Vagina (tissue), 2 donors: ENCODE results near the gene KDM4C.
"Not testable (repeated sequence)": the region's sequence is repeated elsewhere in the genome, so short reads cannot be mapped to it uniquely, and the experiment has no call there.

Source experiments
- POLR2A ChIP-seq, 2 donors: fragments of 450-650 bp; IDR thresholded peaks; one replicate each; pipeline ENCODE4 v1.6.1; 2017; ENCODE audit warnings: antibody characterized with exemption in 2 of 2, mild to moderate bottlenecking in 2 of 2, moderate library complexity in 2 of 2
- POLR2AphosphoS5 ChIP-seq, 2 donors: sonication (generic); formaldehyde crosslinking; IDR thresholded peaks; one replicate each; pipeline ENCODE4 v1.9.0; 2017; ENCODE audit warnings: antibody characterized with exemption in 2 of 2, mild to moderate bottlenecking in 2 of 2, low read depth in 1 of 2; ENCODE audit not compliant: insufficient read depth in 1 of 2
- TF ChIP-seq, protein P1 (sequence below), 3 experiments: fragments of 450-650 bp in 2 of 3; fragments of 200-600 bp in 1 of 3; sonication (generic) in 1 of 3; IDR thresholded peaks; one replicate each; pipeline ENCODE4 v1.5.1; 2017 to 2019; ENCODE audit warnings: antibody characterized with exemption in 3 of 3, mild to moderate bottlenecking in 2 of 3, moderate library complexity in 2 of 3

- not testable (repeated sequence) for TF ChIP-seq POLR2AphosphoS5 (IDR thresholded peaks at IDR 0.05; ENCODE audit: insufficient read depth in 1 of 2, low read depth in 1 of 2); POLR2A (IDR thresholded peaks at IDR 0.05)
- TF ChIP-seq, protein P1, sequence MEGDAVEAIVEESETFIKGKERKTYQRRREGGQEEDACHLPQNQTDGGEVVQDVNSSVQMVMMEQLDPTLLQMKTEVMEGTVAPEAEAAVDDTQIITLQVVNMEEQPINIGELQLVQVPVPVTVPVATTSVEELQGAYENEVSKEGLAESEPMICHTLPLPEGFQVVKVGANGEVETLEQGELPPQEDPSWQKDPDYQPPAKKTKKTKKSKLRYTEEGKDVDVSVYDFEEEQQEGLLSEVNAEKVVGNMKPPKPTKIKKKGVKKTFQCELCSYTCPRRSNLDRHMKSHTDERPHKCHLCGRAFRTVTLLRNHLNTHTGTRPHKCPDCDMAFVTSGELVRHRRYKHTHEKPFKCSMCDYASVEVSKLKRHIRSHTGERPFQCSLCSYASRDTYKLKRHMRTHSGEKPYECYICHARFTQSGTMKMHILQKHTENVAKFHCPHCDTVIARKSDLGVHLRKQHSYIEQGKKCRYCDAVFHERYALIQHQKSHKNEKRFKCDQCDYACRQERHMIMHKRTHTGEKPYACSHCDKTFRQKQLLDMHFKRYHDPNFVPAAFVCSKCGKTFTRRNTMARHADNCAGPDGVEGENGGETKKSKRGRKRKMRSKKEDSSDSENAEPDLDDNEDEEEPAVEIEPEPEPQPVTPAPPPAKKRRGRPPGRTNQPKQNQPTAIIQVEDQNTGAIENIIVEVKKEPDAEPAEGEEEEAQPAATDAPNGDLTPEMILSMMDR (IDR thresholded peaks at IDR 0.05) = not testable (repeated sequence)
These were observed 425.4 kb downstream of the KDM4C start for GRCh38 chr9:7183139-7183538.
